ENCODE measurements around the gene HSD3B2. TPM values are rescaled to one million over a fixed set of nuclear protein-coding genes. Genes with fewer than 3 reads are reported as not detected.

The HSD3B2 gene
- polyA plus RNA-seq, 1 donor from 2014 or later: not detected

DNA sequence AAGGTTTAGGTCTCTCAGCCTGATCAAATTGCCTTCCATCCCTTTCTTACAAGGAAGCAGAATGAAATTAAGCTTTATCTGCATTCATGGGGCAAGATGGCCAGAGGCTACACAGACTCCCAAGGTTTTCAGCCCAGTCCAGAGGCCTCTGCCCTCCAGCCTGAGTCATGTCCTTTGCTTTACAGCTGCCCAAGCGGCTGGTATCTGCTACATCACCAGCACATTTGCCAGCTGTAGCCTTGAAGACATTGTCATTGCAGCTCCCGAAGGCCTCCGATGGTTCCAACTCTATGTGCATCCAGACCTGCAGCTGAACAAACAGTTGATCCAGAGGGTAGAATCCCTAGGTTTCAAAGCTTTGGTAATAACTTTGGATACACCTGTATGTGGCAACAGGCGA is 30.4 kb upstream of the HSD3B2 start:
- H3K9me2 ChIP-seq (ENCODE audit: insufficient read depth, low read length): no peaks in the 10 kb centered on the region
- H4K20me1 ChIP-seq (ENCODE audit: insufficient read depth): no peaks in the 10 kb centered on the region
- TF ChIP-seq EZH2 (IDR thresholded peaks at IDR 0.05; ENCODE audit: borderline replicate concordance, insufficient read depth, low read length, poor library complexity, severe bottlenecking): no peak
- no peak for TF ChIP-seq POLR2AphosphoS5 (IDR thresholded peaks at IDR 0.05)
- no peak for TF ChIP-seq SMC3 (conservative IDR thresholded peaks at IDR 0.05; ENCODE audit: poor library complexity)
- TF ChIP-seq CTCF (IDR thresholded peaks at IDR 0.05; ENCODE audit: poor library complexity, severe bottlenecking): no peak
- no peak for TF ChIP-seq EP300 (conservative IDR thresholded peaks at IDR 0.05; ENCODE audit: poor library complexity, severe bottlenecking)
- no peak for TF ChIP-seq MXI1 (conservative IDR thresholded peaks at IDR 0.05; ENCODE audit: poor library complexity, severe bottlenecking)
- TF ChIP-seq REST (IDR thresholded peaks at IDR 0.05; ENCODE audit: borderline replicate concordance): no peak
- TF ChIP-seq TAF1 (IDR thresholded peaks at IDR 0.05; ENCODE audit: low read depth): no peak
- TF ChIP-seq RAD21 (conservative IDR thresholded peaks at IDR 0.05): no peak
- no peak overlapping the region for H2AFZ ChIP-seq (ENCODE audit: low read depth, low read length)
- no peak overlapping the region for H3K4me3 ChIP-seq (ENCODE audit: low read length)
- H3F3A ChIP-seq (ENCODE audit: insufficient read depth, low read length, poor library complexity, severe bottlenecking): no peaks in the 10 kb centered on the region
- no peak overlapping the region for H3K27ac ChIP-seq (ENCODE audit: low read length)
- H3K36me3 ChIP-seq (ENCODE audit: insufficient read depth, low read length): no peaks in the 10 kb centered on the region
- no peaks in the 10 kb centered on the region for H3K9me3 ChIP-seq (ENCODE audit: low read length)
- H3K27me3 ChIP-seq (ENCODE audit: insufficient read depth, low read depth, low read length): no peaks in the 10 kb centered on the region
- H3K4me2 ChIP-seq (ENCODE audit: low read length): no peak overlapping the region
- H3K9ac ChIP-seq (ENCODE audit: low read length): no peak overlapping the region
- no peaks in the 10 kb centered on the region for H3K79me2 ChIP-seq (replicated peaks; ENCODE audit: insufficient read depth, low read length)

- no peaks in the 10 kb centered on the region for H3K36me3 ChIP-seq (ENCODE audit: insufficient read depth, low read length)
These were observed 29.3 kb upstream of the HSD3B2 start for GRCh38 chr1:119385650-119386049.

More at GRCh38 chr1:119385650-119386049, 29.3 kb upstream of the HSD3B2 start:
- Histone ChIP-seq H2AFZ (ENCODE audit: low read depth, low read length) (no peak overlapping the region), H3K27me3 (ENCODE audit: insufficient read depth, low read depth, low read length) (no peaks in the 10 kb centered on the region), H3K27ac (ENCODE audit: low read length) (no peak overlapping the region), H3K4me3 (ENCODE audit: low read length) (no peak overlapping the region), H3F3A (ENCODE audit: insufficient read depth, low read length, poor library complexity, severe bottlenecking) (no peaks in the 10 kb centered on the region), H3K4me2 (ENCODE audit: low read length) (no peak overlapping the region), H3K9me2 (ENCODE audit: insufficient read depth, low read length) (no peaks in the 10 kb centered on the region), H3K9ac (ENCODE audit: low read length) (no peak overlapping the region), H4K20me1 (ENCODE audit: insufficient read depth) (no peaks in the 10 kb centered on the region), H3K79me2 (replicated peaks; ENCODE audit: insufficient read depth, low read length) (no peaks in the 10 kb centered on the region), H3K9me3 (ENCODE audit: low read length) (no peaks in the 10 kb centered on the region)
- TF ChIP-seq EZH2 (IDR thresholded peaks at IDR 0.05; ENCODE audit: borderline replicate concordance, insufficient read depth, low read length, poor library complexity, severe bottlenecking): no peak
- TF ChIP-seq SMC3 (conservative IDR thresholded peaks at IDR 0.05; ENCODE audit: poor library complexity): no peak
- no peak for TF ChIP-seq EP300 (conservative IDR thresholded peaks at IDR 0.05; ENCODE audit: poor library complexity, severe bottlenecking)
- TF ChIP-seq CTCF (IDR thresholded peaks at IDR 0.05; ENCODE audit: poor library complexity, severe bottlenecking): no peak
- no peak for TF ChIP-seq RAD21 (conservative IDR thresholded peaks at IDR 0.05)
- no peak for TF ChIP-seq POLR2AphosphoS5 (IDR thresholded peaks at IDR 0.05)
- TF ChIP-seq TAF1 (IDR thresholded peaks at IDR 0.05; ENCODE audit: low read depth): no peak
